ENCODE results near the gene PRPF8. TPM values are rescaled to one million over a fixed set of nuclear protein-coding genes. Genes with fewer than 3 reads are reported as not detected.

PRPF8 gene
- total RNA-seq, 4 donors from 2014 or later, result 123 to 413 (median 243) TPM

DNA sequence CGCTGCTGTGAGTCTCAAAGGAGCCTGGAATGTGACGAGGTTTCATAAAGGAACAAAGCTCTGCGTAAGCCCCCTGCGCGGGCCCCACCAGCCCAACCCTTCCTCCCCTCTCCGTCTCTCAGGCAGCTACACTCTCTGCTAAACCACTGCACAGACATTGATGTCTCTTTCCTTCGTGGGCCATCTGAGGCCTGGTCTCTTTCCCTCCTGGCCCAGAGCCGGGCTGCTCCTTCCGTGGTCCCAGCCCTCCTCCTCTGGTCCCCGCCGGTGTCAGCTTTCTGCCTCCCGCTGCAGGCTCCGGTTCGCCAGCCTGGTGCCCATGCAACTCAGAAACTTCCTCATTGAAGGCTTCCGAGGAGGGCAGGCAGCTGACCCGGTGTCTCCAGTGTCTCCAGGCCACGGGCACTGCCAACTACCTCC, 46.5 kb downstream of the PRPF8 start:
- H3K36me3 ChIP-seq, result no peaks in the 10 kb centered on the region
- H3K27ac ChIP-seq, result no peak overlapping the region
- no peaks in the 10 kb centered on the region for H3K4me1 ChIP-seq
- DNase-seq, result no peak
- TF ChIP-seq, protein P1, sequence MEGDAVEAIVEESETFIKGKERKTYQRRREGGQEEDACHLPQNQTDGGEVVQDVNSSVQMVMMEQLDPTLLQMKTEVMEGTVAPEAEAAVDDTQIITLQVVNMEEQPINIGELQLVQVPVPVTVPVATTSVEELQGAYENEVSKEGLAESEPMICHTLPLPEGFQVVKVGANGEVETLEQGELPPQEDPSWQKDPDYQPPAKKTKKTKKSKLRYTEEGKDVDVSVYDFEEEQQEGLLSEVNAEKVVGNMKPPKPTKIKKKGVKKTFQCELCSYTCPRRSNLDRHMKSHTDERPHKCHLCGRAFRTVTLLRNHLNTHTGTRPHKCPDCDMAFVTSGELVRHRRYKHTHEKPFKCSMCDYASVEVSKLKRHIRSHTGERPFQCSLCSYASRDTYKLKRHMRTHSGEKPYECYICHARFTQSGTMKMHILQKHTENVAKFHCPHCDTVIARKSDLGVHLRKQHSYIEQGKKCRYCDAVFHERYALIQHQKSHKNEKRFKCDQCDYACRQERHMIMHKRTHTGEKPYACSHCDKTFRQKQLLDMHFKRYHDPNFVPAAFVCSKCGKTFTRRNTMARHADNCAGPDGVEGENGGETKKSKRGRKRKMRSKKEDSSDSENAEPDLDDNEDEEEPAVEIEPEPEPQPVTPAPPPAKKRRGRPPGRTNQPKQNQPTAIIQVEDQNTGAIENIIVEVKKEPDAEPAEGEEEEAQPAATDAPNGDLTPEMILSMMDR (IDR thresholded peaks at IDR 0.05), result no peak
- TF ChIP-seq POLR2A (IDR thresholded peaks at IDR 0.05), result no peak
- no peak overlapping the region for H3K4me3 ChIP-seq
- H3K27me3 ChIP-seq, result no peaks in the 10 kb centered on the region
- intact Hi-C loops (cut with DNase I; ENCODE audit: low total_unique reads), result loop anchor here (5.0 kb wide), 1 partner anchor 66 kb away; no protein-coding TSS in a partner anchor
- no peaks in the 10 kb centered on the region for H3K9me3 ChIP-seq

DNA sequence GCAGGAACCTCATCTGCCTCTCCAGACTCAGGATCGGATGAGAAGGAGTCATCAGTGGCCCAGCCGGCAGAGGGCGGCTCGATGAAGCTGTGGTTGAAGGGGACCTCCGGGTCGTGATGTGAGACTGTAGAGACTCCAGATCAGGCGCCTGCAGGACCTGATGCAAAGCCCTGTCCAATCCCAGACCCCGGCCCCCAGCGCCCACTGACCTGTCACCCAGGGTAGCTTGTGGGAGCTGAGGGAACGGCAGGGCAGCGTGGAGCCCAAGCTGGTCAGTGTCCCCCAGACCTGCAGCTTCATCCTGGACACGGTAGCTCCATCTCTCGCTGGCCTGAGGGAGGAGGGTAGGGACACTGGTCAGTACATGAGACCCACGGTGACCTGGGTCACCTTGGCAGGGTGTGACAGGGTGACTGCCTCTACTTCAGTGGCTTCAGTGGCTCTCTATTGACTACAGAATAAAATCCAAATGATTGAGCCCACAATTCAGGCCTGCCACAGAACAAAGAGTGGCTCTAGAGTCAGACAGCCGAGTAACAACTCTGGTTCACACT, 47.9 kb downstream of the PRPF8 start:
- DNase-seq, result no peak
- H3K27ac ChIP-seq, result no peak overlapping the region
- no peaks in the 10 kb centered on the region for H3K9me3 ChIP-seq
- TF ChIP-seq, protein P1 (IDR thresholded peaks at IDR 0.05), result no peak
- no peak for TF ChIP-seq POLR2A (IDR thresholded peaks at IDR 0.05)
- no peaks in the 10 kb centered on the region for H3K4me1 ChIP-seq
- intact Hi-C loops (cut with DNase I; ENCODE audit: low total_unique reads), result loop anchor here (5.0 kb wide), 1 partner anchor 65 kb away; no protein-coding TSS in a partner anchor
- H3K4me3 ChIP-seq, result no peak overlapping the region
- no peaks in the 10 kb centered on the region for H3K36me3 ChIP-seq
- no peaks in the 10 kb centered on the region for H3K27me3 ChIP-seq

DNA sequence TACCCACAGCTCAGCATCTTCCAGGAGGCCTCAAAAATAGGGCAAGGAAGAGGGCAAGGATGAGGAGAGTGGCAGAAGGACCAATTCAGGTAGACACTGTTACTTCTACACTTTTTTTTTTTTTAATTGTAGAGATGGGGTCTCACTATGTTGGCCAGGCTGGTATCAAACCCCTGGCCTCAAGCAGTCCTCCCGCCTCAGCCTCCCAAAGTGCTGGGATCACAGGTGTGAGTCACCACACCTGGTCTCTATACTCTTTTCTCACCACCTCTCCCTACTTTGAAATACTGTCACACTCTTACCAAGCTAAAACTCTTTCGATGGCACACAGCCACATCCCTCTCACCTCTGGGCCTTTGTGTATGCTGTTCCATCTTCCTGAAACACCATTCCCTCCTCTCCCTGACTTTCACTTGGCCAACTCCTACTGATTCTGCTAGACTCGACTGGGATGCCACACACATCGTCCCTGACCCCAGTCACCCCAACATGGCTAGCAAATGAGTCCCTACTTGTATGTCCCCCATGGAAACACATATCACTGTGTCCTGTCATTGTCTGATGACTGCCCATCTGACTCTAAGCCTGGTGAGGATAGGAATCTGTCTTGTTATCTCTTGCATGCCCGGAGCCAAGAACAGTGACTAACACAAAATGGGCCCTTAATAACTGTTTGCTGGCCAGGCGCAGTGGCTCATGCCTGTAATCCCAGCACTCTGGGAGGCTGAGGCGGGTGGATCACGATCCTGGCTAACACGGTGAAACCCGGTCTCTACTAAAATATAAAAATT, 48.8 kb downstream of the PRPF8 start:
- H3K36me3 ChIP-seq, result no peaks in the 10 kb centered on the region
- no peak overlapping the region for H3K4me3 ChIP-seq

DNA sequence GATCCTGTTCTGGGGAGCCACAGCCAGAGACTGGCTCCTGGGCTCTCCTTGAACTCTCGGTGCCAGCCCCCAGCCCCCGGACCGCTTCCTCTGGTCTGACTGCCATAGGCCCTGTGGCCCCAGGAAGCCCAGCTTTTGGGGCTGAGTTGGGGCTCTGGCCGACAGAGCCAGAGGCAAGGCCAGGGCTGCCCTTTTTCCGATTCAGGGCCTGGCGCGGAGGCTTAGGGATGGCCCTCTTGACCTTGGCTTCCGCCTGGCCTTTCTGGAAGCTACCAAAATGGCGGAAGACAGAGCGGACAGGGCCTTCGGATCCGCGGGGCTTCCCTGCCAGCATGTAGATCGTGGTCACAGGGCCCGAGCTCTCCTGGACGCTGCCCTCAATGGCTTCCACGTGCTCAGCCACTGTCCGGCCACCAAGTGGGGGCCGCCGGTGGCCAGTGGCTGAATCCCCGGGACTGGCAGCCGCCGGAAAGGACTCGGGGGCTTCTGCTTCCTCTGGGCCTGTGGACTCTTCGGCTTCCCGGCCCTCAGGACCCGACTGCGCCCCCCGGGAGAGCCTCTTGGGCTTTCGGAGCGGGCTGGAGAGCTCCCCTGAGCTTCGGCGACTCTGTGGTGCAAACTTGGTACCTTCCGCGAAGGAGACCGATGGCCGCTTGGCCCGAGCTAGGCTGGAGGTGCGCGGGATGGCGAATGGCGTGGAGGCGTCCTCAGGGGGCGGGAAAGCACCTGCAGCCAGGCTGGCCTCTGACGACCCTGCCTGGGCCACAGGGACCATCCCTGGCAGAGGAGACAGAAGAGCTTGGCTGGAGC, 49.6 kb downstream of the PRPF8 start:
- DNase-seq, result no peak
- Histone ChIP-seq H3K27me3 (no peaks in the 10 kb centered on the region), H3K36me3 (no peaks in the 10 kb centered on the region), H3K9me3 (no peaks in the 10 kb centered on the region), H3K4me1 (no peaks in the 10 kb centered on the region), H3K4me3 (no peak overlapping the region), H3K27ac (no peak overlapping the region)
- intact Hi-C loops (cut with DNase I; ENCODE audit: low total_unique reads), result loop anchor here (5.0 kb wide), 1 partner anchor 63 kb away; no protein-coding TSS in a partner anchor
- no peak for TF ChIP-seq POLR2A (IDR thresholded peaks at IDR 0.05)
- TF ChIP-seq, protein P1 (IDR thresholded peaks at IDR 0.05), result no peak

More for the DNA sequence above, 48.8 kb downstream of the PRPF8 start:
- TF ChIP-seq POLR2A (IDR thresholded peaks at IDR 0.05), result no peak
- TF ChIP-seq, protein P1 (IDR thresholded peaks at IDR 0.05), result no peak
- H3K27me3 ChIP-seq, result no peaks in the 10 kb centered on the region
- no peak for DNase-seq
- H3K9me3 ChIP-seq, result no peaks in the 10 kb centered on the region
- no peaks in the 10 kb centered on the region for H3K4me1 ChIP-seq
- H3K27ac ChIP-seq, result no peak overlapping the region
- intact Hi-C loops (cut with DNase I; ENCODE audit: low total_unique reads), result loop anchor here (5.0 kb wide), 1 partner anchor 64 kb away; no protein-coding TSS in a partner anchor
